Ascending aorta (tissue), 2 donors: ENCODE data around the gene G0S2. TPM values are rescaled to one million over a fixed set of nuclear protein-coding genes. Genes with fewer than 3 reads are reported as not detected.

ENCODE experiments used
- DNase-seq, 2 donors: peaks; one replicate each; pipeline ENCODE4 v3.0.0-alpha.2; 2019; ENCODE audit warnings: low spot score in 2 of 2
- H3K27ac ChIP-seq, 2 donors: fragments of 200-600 bp; sonication (generic); one replicate each; pipeline ENCODE4 v1.5.1; 2016 to 2017; ENCODE audit warnings: mild to moderate bottlenecking in 1 of 2
- H3K27me3 ChIP-seq: fragments of 200-600 bp; sonication (generic); one replicate; pipeline ENCODE4 v1.5.1; 2017
- H3K36me3 ChIP-seq, 2 donors: fragments of 200-600 bp; sonication (generic); one replicate each; pipeline ENCODE4 v1.5.1; 2016
- H3K4me1 ChIP-seq, 2 donors: fragments of 200-600 bp; sonication (generic); one replicate each; pipeline ENCODE4 v1.5.1; 2016 to 2017; ENCODE audit warnings: mild to moderate bottlenecking in 1 of 2
- H3K4me3 ChIP-seq, 2 donors: fragments of 200-600 bp; sonication (generic); one replicate each; pipeline ENCODE4 v1.5.1; 2016 to 2017; ENCODE audit warnings: mild to moderate bottlenecking in 1 of 2
- H3K9me3 ChIP-seq, 2 donors: fragments of 200-600 bp; sonication (generic); one replicate each; pipeline ENCODE4 v1.5.1; 2016
- intact Hi-C: fragments of 100-400 bp; cut with DNase I; formaldehyde crosslinking; loops from one replicate; pipeline ENCODE4 v1.15.1; 2023
- total RNA-seq: library from RNA; depleted of rRNA; stranded (reverse); fragments of >200 nt; gene quantifications from one replicate; pipeline ENCODE4 v1.1.0, GENCODE V29; 2016
- TF ChIP-seq, protein P1 (sequence below), 3 experiments: fragments of 200-600 bp in 2 of 3; fragments of 450-650 bp in 1 of 3; sonication (generic) in 2 of 3; IDR thresholded peaks; one replicate each; pipeline ENCODE4 v1.5.1; 2016 to 2019; ENCODE audit warnings: antibody characterized with exemption in 3 of 3, mild to moderate bottlenecking in 1 of 3, moderate library complexity in 1 of 3

The G0S2 gene
- total RNA-seq, 1 donor from 2014 or later, result 15.1 TPM

DNA sequence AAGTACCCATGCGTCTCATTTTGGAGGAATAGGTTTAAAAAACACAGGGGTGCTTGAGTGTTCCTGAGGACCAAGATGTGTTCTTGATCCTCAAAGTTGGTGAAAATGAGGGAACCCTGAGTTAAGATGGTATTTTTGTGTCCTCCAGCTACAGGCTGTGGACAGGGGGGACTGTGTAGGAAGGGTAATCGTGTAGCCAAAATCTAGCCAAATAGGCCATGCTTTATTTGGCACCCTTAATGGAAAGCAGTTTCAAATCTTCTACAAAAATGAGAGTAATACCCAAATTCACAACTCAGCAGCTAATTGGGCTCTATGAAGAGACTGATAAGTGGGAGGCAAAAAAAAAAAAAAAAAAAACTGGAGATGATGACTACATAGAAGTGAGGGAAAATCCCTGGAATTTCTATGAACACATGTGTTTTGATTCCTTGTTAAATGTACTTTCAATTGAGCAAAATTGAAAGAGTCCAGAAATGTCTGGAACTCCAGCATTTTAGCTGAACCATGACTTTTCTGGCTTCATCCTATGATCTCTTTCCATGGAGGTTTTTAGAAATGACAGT is 29.9 kb downstream of the G0S2 start:
- H3K4me1 ChIP-seq, result no peaks in the 10 kb centered on the region
- intact Hi-C loops, result no loop called here
- H3K9me3 ChIP-seq, result no peaks in the 10 kb centered on the region
- no peak overlapping the region for H3K27ac ChIP-seq
- no peaks in the 10 kb centered on the region for H3K36me3 ChIP-seq
- H3K4me3 ChIP-seq, result no peak overlapping the region
- no peaks in the 10 kb centered on the region for H3K27me3 ChIP-seq
- TF ChIP-seq, protein P1, sequence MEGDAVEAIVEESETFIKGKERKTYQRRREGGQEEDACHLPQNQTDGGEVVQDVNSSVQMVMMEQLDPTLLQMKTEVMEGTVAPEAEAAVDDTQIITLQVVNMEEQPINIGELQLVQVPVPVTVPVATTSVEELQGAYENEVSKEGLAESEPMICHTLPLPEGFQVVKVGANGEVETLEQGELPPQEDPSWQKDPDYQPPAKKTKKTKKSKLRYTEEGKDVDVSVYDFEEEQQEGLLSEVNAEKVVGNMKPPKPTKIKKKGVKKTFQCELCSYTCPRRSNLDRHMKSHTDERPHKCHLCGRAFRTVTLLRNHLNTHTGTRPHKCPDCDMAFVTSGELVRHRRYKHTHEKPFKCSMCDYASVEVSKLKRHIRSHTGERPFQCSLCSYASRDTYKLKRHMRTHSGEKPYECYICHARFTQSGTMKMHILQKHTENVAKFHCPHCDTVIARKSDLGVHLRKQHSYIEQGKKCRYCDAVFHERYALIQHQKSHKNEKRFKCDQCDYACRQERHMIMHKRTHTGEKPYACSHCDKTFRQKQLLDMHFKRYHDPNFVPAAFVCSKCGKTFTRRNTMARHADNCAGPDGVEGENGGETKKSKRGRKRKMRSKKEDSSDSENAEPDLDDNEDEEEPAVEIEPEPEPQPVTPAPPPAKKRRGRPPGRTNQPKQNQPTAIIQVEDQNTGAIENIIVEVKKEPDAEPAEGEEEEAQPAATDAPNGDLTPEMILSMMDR (IDR thresholded peaks at IDR 0.05), result no peak
- DNase-seq, result no peak

DNA sequence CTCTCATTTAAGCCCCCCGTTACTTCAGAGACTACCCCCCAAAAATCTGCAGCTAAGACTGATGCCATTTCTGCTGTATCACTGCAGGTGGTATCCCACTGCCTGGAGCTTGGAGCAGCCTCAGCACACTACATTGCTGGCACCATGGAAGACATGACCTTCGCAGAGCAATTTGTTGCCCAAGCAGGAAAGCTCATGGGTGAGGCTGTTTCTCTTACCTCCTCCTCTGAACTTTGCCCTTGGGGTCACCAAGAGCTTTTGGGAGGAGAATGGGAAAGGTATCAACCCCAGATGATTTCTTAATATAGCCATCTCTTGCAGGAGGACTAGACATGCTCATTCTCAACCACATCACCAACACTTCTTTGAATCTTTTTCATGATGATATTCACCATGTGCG is 31.4 kb downstream of the G0S2 start:
- Histone ChIP-seq H3K36me3 (no peaks in the 10 kb centered on the region), H3K27ac (no peak overlapping the region), H3K4me1 (no peaks in the 10 kb centered on the region), H3K4me3 (no peak overlapping the region), H3K9me3 (no peaks in the 10 kb centered on the region), H3K27me3 (no peaks in the 10 kb centered on the region)
- intact Hi-C loops, result no loop called here
- DNase-seq, result no peak
- TF ChIP-seq, protein P1 (IDR thresholded peaks at IDR 0.05), result no peak

DNA sequence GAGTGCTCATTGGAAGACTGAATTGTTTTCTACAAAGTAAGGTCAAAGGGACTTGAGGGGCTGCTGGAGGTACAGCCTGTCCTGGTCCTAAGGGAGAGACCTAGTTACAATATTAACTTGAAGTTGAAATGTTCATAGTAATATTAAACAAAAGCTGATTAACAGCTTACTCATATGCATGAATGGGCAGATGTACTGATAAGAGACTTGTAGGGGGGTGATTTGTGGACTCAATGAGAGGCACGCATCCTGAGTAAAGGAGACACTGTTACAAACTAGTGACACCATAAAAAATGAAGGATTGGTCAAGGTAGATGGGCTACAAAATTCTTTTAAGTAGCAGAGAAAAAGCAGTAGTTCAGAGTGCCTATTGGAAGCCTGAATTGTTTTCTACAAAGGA is 32.1 kb downstream of the G0S2 start:
- no peaks in the 10 kb centered on the region for H3K36me3 ChIP-seq
- intact Hi-C loops, result no loop called here
- no peaks in the 10 kb centered on the region for H3K27me3 ChIP-seq
- no peak for DNase-seq
- no peak overlapping the region for H3K27ac ChIP-seq
- no peak overlapping the region for H3K4me3 ChIP-seq
- TF ChIP-seq, protein P1 (IDR thresholded peaks at IDR 0.05), result no peak
- H3K9me3 ChIP-seq, result no peaks in the 10 kb centered on the region
- H3K4me1 ChIP-seq, result no peaks in the 10 kb centered on the region

DNA sequence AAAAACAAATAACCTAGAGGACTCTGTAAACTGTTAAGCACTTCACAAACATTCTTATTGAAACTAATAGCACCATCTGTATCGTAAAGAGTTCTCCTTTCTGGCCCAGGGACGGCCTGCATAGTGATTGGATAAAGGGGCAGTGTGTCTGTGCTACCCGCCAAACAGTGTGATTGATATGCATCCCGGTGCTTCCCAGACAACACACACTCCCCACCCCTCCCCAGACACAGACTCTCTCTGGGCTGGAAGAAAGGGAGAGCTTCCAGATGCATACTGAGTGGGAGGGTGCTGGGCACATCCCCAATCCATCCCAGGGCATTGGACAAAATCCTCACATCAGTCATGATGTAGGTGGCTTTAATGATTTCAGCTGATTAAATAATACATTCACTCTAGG is 33.1 kb downstream of the G0S2 start:
- Histone ChIP-seq H3K36me3 (no peaks in the 10 kb centered on the region), H3K9me3 (no peaks in the 10 kb centered on the region), H3K4me3 (no peak overlapping the region), H3K27ac (no peak overlapping the region), H3K27me3 (no peaks in the 10 kb centered on the region), H3K4me1 (no peaks in the 10 kb centered on the region)
- no peak for DNase-seq
- TF ChIP-seq, protein P1 (IDR thresholded peaks at IDR 0.05), result no peak
- intact Hi-C loops, result no loop called here

DNA sequence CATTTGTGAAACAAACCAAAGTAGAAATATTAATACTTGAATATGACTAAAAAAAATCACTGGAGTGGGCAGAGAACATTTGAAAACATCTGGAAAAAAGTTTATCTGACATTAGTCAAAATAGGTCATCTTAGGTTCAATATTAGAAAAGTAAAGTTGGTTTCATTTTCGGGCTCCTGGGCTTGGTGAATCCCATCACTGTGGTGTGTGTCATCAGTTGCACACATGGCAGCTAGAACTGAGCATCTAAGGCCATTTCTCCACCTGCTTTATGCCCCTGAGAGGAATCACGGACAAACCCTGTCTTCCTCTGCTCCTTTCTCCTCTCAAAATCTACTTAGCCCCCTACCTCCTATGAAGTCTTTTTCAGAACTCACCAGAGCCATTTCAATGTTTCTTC is 34.9 kb downstream of the G0S2 start:
- no peak overlapping the region for H3K4me3 ChIP-seq
- no peaks in the 10 kb centered on the region for H3K27me3 ChIP-seq
- H3K4me1 ChIP-seq, result no peaks in the 10 kb centered on the region
- H3K27ac ChIP-seq, result no peak overlapping the region
- TF ChIP-seq, protein P1 (IDR thresholded peaks at IDR 0.05), result no peak
- no peak for DNase-seq
- no peaks in the 10 kb centered on the region for H3K36me3 ChIP-seq
- H3K9me3 ChIP-seq, result no peaks in the 10 kb centered on the region
- intact Hi-C loops, result no loop called here

DNA sequence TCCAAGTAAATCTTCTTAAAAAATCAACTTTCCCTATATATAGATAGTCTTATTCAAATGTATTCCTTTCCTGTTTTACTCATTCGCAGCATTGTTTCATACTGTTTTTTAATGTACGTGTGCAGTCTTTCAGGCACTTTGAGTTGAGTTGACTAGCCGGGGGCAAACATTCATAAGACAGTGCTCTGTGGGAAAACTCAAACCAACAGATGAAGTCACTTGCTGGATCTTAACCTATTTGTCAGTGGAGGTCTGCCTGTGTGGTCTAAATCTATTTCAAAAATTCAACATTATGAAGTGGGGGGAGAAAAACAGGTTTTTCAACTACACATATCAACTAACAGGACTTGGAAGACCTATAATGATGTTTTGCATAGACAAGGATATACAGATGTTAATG is 35.6 kb downstream of the G0S2 start:
- H3K9me3 ChIP-seq, result no peaks in the 10 kb centered on the region
- H3K27ac ChIP-seq, result no peak overlapping the region
- intact Hi-C loops, result no loop called here
- H3K36me3 ChIP-seq, result no peaks in the 10 kb centered on the region
- no peak overlapping the region for H3K4me3 ChIP-seq
- TF ChIP-seq, protein P1 (IDR thresholded peaks at IDR 0.05), result no peak
- H3K27me3 ChIP-seq, result no peaks in the 10 kb centered on the region
- DNase-seq, result no peak
- no peaks in the 10 kb centered on the region for H3K4me1 ChIP-seq
